ENCODE data around the gene ZNF217.
"Not testable (repeated sequence)": the region's sequence is repeated elsewhere in the genome, so short reads cannot be mapped to it uniquely, and the experiment has no call there.

GRCh38 chr20:53536382-53536781 is 57.3 kb downstream of the ZNF217 start:
- not testable (repeated sequence) for TF ChIP-seq CTCF (IDR thresholded peaks at IDR 0.05); TCF7L2 (IDR thresholded peaks at IDR 0.05; ENCODE audit: low read depth, low read length); POLR2AphosphoS5 (IDR thresholded peaks at IDR 0.05; ENCODE audit: low read depth, low read length); REST (IDR thresholded peaks at IDR 0.05; ENCODE audit: insufficient read depth in 1 of 2, low read depth in 2 of 2, low read length in 1 of 2); SIN3A (IDR thresholded peaks at IDR 0.05; ENCODE audit: borderline replicate concordance, insufficient read depth, low read depth, low read length)
